ENCODE data around the gene ZNF438.

ZNF438 gene

DNA sequence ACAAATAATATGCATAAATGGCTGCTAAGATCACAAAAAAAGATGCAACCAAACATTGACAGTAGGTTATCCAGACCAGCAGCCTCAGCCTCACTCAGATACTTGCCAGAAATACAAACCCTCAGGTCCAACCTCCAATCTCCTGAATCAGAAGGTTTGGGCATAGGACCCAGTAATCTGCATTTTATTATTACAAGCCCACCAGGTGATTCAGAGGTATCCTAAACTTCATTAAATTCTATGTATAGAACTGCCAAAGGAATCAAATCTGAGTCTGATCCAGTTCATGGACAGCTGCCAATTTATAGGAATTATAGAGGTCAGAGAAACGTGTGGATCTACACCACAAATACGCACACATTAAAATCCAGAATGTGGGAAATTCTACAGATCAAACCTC is 41.3 kb downstream of the ZNF438 start:
- H3K36me3 ChIP-seq (ENCODE audit: insufficient read depth), result no peaks in the 10 kb centered on the region; the same call in 1 of the 2 replicates
- no peaks in the 10 kb centered on the region for H4K20me1 ChIP-seq (ENCODE audit: insufficient read depth)
- no peak overlapping the region for H2AFZ ChIP-seq (ENCODE audit: low read depth)
- H3K27ac ChIP-seq, result no peak overlapping the region
- TF ChIP-seq, protein P1, sequence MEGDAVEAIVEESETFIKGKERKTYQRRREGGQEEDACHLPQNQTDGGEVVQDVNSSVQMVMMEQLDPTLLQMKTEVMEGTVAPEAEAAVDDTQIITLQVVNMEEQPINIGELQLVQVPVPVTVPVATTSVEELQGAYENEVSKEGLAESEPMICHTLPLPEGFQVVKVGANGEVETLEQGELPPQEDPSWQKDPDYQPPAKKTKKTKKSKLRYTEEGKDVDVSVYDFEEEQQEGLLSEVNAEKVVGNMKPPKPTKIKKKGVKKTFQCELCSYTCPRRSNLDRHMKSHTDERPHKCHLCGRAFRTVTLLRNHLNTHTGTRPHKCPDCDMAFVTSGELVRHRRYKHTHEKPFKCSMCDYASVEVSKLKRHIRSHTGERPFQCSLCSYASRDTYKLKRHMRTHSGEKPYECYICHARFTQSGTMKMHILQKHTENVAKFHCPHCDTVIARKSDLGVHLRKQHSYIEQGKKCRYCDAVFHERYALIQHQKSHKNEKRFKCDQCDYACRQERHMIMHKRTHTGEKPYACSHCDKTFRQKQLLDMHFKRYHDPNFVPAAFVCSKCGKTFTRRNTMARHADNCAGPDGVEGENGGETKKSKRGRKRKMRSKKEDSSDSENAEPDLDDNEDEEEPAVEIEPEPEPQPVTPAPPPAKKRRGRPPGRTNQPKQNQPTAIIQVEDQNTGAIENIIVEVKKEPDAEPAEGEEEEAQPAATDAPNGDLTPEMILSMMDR (conservative IDR thresholded peaks at IDR 0.05; ENCODE audit: low read depth, low read length), result no peak
- H3K9ac ChIP-seq, result no peak overlapping the region
- H3K4me3 ChIP-seq (IDR thresholded peaks at IDR 0.05; ENCODE audit: insufficient read depth, low read depth, low read length), result no peak overlapping the region
- no peaks in the 10 kb centered on the region for H3K27me3 ChIP-seq (ENCODE audit: insufficient read depth, low read depth)
- no peaks in the 10 kb centered on the region for H3K4me1 ChIP-seq (ENCODE audit: low read depth, poor library complexity, severe bottlenecking)
- H3K4me2 ChIP-seq, result no peak overlapping the region
- no peaks in the 10 kb centered on the region for H3K79me2 ChIP-seq (ENCODE audit: insufficient read depth, low read depth)

DNA sequence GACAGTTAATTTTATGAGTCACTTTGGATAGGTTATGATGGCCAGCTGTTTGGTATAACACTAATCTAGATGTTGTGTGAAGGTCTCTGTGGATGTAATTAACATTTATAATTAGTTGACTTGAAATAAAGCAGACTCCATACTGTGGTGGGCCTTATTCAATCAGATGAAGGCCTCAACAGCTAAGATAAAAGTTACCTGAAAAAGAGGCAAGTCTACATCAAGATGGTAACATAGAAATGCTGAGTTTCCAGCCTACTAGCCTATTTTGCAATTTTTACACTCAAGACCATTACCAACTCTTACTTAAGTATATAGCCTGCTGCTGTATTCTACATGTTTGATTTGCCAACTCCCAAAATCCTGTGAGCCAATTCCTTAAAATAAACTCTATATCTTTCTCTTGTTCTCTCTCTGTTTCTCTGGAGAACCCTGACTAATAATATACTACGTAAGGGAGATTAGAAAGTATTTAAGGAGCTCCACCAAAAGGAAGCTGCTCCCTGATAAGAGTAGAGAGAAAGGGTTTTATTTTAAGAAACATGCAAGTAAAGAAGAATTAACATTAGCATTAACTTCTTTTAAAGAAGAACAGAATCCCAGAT is 42.7 kb downstream of the ZNF438 start:
- H3K27me3 ChIP-seq (ENCODE audit: insufficient read depth, low read depth), result no peaks in the 10 kb centered on the region
- no peaks in the 10 kb centered on the region; the same call in 1 of the 2 replicates for H3K36me3 ChIP-seq (ENCODE audit: insufficient read depth)
- H3K9ac ChIP-seq, result no peak overlapping the region
- H4K20me1 ChIP-seq (ENCODE audit: insufficient read depth), result no peaks in the 10 kb centered on the region
- H3K27ac ChIP-seq, result no peak overlapping the region
- TF ChIP-seq, protein P1 (conservative IDR thresholded peaks at IDR 0.05; ENCODE audit: low read depth, low read length), result no peak
- no peak overlapping the region for H2AFZ ChIP-seq (ENCODE audit: low read depth)
- no peaks in the 10 kb centered on the region for H3K79me2 ChIP-seq (ENCODE audit: insufficient read depth, low read depth)
- H3K4me1 ChIP-seq (ENCODE audit: low read depth, poor library complexity, severe bottlenecking), result no peaks in the 10 kb centered on the region
- no peak overlapping the region for H3K4me3 ChIP-seq (IDR thresholded peaks at IDR 0.05; ENCODE audit: insufficient read depth, low read depth, low read length)
- no peak overlapping the region for H3K4me2 ChIP-seq

DNA sequence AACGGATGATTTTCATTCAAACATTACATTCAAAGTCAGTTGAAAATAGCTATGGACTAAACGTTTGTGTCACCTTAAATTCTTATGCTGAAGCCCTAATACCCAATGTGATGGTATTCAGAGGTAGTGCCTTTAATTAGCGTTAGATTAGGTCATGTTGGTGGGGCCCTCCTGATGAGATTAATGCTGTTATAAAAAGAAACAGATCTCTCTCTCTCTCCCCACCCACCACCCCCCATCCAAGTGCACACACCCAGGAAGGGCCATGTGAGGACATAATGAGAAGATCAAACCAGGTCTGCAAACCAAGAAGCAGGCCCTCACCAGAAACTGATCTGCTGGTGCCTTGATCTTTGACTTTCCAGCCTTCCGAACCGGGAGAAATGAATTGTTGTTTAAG is 44.2 kb downstream of the ZNF438 start:
- no peak overlapping the region for H3K27ac ChIP-seq
- H3K27me3 ChIP-seq (ENCODE audit: insufficient read depth, low read depth), result no peaks in the 10 kb centered on the region
- H3K4me3 ChIP-seq (IDR thresholded peaks at IDR 0.05; ENCODE audit: insufficient read depth, low read depth, low read length), result no peak overlapping the region
- no peaks in the 10 kb centered on the region; the same call in 1 of the 2 replicates for H3K36me3 ChIP-seq (ENCODE audit: insufficient read depth)
- TF ChIP-seq, protein P1 (conservative IDR thresholded peaks at IDR 0.05; ENCODE audit: low read depth, low read length), result no peak
- no peaks in the 10 kb centered on the region for H3K4me1 ChIP-seq (ENCODE audit: low read depth, poor library complexity, severe bottlenecking)
- no peak overlapping the region for H3K9ac ChIP-seq
- H2AFZ ChIP-seq (ENCODE audit: low read depth), result no peak overlapping the region
- no peaks in the 10 kb centered on the region for H3K79me2 ChIP-seq (ENCODE audit: insufficient read depth, low read depth)
- no peaks in the 10 kb centered on the region for H4K20me1 ChIP-seq (ENCODE audit: insufficient read depth)
- no peak overlapping the region for H3K4me2 ChIP-seq

DNA sequence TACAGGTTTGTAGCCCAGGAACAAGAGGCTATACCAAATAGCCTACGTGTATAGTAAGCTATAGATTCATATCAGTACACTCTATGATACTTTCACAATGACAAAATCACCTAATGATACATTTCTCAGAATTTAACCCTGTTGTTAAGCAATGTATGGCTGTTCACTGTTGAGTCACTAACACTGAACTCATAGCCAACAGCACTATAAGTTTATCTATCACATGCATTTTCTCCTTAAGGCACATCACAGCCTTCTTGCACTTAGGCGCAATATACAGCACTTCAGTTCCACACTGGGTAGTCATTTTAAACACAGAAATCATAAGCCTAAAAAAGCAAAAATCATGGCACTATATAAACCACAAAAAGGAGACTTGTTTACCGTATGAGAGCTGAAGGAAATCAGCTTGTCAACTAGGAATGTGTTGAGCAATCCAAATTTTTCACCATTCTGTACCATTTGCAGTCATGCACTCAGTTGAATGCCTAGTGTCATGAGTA is 45.6 kb downstream of the ZNF438 start:
- no peak overlapping the region for H3K27ac ChIP-seq

More for the DNA sequence above, 45.6 kb downstream of the ZNF438 start:
- Histone ChIP-seq H3K27me3 (ENCODE audit: insufficient read depth, low read depth) (no peaks in the 10 kb centered on the region), H2AFZ (ENCODE audit: low read depth) (no peak overlapping the region), H3K4me3 (IDR thresholded peaks at IDR 0.05; ENCODE audit: insufficient read depth, low read depth, low read length) (no peak overlapping the region), H4K20me1 (ENCODE audit: insufficient read depth) (no peaks in the 10 kb centered on the region), H3K36me3 (ENCODE audit: insufficient read depth) (no peaks in the 10 kb centered on the region; the same call in 1 of the 2 replicates), H3K79me2 (ENCODE audit: insufficient read depth, low read depth) (no peaks in the 10 kb centered on the region), H3K4me1 (ENCODE audit: low read depth, poor library complexity, severe bottlenecking) (no peaks in the 10 kb centered on the region), H3K4me2 (no peak overlapping the region), H3K9ac (no peak overlapping the region)
- TF ChIP-seq, protein P1 (conservative IDR thresholded peaks at IDR 0.05; ENCODE audit: low read depth, low read length), result no peak
